M059J (cell line): ENCODE data around the gene GLCE. TPM values are rescaled to one million over a fixed set of nuclear protein-coding genes. Genes with fewer than 3 reads are reported as not detected.
"Not testable (repeated sequence)": the region's sequence is repeated elsewhere in the genome, so short reads cannot be mapped to it uniquely, and the experiment has no call there.

Experiments
- DNase-seq: peaks from one replicate; pipeline ENCODE4 v3.0.0-alpha.2; 2012; ENCODE audit warnings: low read depth
- total RNA-seq: library from RNA; depleted of rRNA; stranded (reverse); fragments of >200 nt; shearing (Covaris generic); gene quantifications from 2 replicates; pipeline ENCODE4 v1.2.3, GENCODE V29; 2014

The GLCE gene
- total RNA-seq, 1 experiment from 2014 or later: 15.5 TPM

- DNase-seq: no peak
These were observed 114.7 kb downstream of the GLCE start for GRCh38 chr15:69275074-69275670.

- no peak for DNase-seq
These were observed 115.6 kb downstream of the GLCE start for GRCh38 chr15:69275933-69276560.

GRCh38 chr15:69277316-69277715, 116.9 kb downstream of the GLCE start:
- DNase-seq: no peak

GRCh38 chr15:69279636-69280035, 119.2 kb downstream of the GLCE start:
- no peak for DNase-seq

GRCh38 chr15:69280783-69281182, 120.3 kb downstream of the GLCE start:
- no peak for DNase-seq

- no peak for DNase-seq
These were observed 121.8 kb downstream of the GLCE start for GRCh38 chr15:69282104-69282743.

GRCh38 chr15:69285834-69286233, 125.4 kb downstream of the GLCE start:
- DNase-seq: no peak

- DNase-seq: no peak
These were observed 127.6 kb downstream of the GLCE start for GRCh38 chr15:69288011-69288410.

- no peak for DNase-seq
These were observed 128.3 kb downstream of the GLCE start for GRCh38 chr15:69288531-69289341.

GRCh38 chr15:69289342-69290146, 129.1 kb downstream of the GLCE start:
- no peak for DNase-seq

GRCh38 chr15:69290346-69291164, 130.1 kb downstream of the GLCE start:
- no peak for DNase-seq

- DNase-seq: not testable (repeated sequence)
These were observed 131.2 kb downstream of the GLCE start for GRCh38 chr15:69291651-69292050.

GRCh38 chr15:69292826-69293420, 132.5 kb downstream of the GLCE start:
- DNase-seq: no peak

GRCh38 chr15:69293741-69294615, 133.5 kb downstream of the GLCE start:
- no peak for DNase-seq

GRCh38 chr15:69296606-69297005, 136.2 kb downstream of the GLCE start:
- no peak for DNase-seq

- no peak for DNase-seq
These were observed 137.4 kb downstream of the GLCE start for GRCh38 chr15:69297642-69298353.

GRCh38 chr15:69298354-69298696, 137.9 kb downstream of the GLCE start:
- DNase-seq: no peak

- DNase-seq: no peak
These were observed 138.4 kb downstream of the GLCE start, which contains the start of gene PAQR5 for GRCh38 chr15:69298697-69299441. Gene PAQR5 (plus strand): TSS chr15:69298912. CDS start chr15:69360081, 61,169 bp downstream.
